Activated naive CD4-positive, alpha-beta T cell (primary cell): ENCODE measurements around the gene DUOX2.
"Not testable (repeated sequence)": the region's sequence is repeated elsewhere in the genome, so short reads cannot be mapped to it uniquely, and the experiment has no call there.

Experiments used
- DNase-seq, 4 experiments: peaks; one replicate each; lab custom pipeline; 2025; lab: John Stamatoyannopoulos, UW

The DUOX2 gene

DNA sequence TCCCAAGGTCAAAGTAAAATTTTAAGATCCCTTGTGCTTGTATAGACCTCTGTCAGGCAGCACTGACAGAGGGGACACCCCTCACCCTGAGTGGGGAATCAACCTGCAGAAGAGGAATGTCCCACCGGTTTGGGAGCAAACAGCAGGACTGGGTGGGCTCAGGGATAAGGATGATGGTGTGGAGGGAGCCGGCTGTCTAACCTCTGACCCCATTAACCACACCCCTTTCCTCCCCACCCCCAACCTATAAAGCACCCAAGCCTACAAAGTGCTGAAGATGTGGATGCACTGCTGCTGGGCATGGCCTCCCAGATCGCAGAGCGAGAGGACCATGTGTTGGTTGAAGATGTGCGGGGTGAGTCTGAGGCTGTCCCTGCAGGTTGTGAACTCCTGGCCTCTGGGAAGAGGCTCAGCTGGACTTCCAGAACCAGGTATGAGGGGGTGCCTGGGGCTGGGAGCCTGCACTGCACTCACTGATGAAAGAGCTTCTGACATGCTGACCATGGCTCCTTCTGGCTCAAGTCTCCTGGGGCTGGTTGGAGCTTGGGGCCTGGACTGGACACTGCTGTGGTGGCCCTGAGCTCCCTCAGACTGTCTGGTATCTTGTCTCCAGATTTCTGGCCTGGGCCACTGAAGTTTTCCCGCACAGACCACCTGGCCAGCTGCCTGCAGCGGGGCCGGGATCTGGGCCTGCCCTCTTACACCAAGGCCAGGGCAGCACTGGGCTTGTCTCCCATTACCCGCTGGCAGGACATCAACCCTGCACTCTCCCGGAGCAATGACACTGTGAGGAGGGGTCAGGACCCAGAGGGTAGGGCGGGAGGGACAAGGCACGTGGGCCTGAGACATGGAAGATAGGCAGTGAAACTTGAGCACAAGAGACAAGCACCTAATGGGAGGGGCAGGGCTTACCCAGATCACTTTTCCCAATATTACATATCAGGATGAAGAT, 25.1 kb upstream of the DUOX2 start:
- DNase-seq: no peak

DNA sequence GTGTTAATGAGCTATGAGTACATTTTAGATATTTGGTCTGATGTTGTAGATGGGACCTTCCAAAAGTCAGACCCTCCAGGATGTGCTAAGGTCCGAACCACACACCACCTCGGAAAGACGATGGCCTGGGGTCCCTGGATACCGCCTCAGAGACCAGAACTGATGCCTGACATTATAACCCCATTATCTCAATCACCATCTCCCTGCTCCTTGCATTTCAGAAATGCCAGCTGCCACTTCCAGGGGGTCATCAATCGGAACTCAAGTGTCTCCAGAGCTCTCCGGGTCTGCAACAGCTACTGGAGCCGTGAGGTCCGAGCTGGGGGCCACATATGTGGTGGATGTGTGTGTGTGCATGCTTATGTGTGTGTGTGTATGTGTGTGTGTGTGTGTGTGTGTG, 23.7 kb upstream of the DUOX2 start:
- no peak for DNase-seq

DNA sequence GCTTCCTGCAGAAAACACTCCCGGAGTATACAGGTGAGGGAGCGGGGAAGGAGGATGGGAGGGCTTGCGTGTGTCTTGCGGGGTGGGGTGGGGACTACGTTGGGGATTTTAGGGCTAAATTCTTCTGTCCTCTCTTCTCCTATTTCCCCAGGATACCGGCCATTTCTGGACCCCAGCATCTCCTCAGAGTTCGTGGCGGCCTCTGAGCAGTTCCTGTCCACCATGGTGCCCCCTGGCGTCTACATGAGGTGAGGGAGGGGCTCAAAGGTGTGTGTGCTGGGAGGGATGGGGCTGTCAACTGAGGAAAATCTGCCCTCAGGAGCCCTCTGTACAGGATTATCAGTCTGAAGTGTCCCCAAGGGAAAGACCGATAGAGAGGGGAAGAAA, 22.4 kb upstream of the DUOX2 start:
- DNase-seq: no peak

DNA sequence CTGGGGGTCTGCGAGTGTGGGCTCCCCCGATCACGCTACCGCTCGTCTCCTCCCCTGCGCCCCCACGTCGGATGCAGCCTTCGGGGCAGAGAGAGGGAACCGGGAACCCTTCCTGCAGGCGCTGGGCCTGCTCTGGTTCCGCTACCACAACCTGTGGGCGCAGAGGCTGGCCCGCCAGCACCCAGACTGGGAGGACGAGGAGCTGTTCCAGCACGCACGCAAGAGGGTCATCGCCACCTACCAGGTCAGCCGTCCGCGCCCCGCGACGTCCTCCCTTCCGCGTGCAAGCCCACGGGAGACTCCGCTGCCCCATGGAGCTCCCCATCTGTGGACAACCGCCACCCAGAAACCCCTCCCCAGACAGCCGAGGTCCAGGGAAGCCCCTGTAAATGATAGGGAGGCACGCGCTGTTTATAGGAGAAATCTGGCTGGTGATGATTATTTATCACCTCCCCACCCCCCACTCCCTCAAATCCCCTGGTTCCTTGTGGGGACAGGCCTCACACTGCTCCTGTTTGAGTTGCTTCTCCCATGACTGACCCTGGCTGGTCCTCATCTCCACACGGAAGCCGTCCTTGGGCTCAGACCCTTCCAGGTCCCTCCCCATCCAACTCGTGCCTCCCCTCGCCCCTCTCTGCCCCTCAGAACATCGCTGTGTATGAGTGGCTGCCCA, 21.9 kb upstream of the DUOX2 start:
- DNase-seq: not testable (repeated sequence)

DNA sequence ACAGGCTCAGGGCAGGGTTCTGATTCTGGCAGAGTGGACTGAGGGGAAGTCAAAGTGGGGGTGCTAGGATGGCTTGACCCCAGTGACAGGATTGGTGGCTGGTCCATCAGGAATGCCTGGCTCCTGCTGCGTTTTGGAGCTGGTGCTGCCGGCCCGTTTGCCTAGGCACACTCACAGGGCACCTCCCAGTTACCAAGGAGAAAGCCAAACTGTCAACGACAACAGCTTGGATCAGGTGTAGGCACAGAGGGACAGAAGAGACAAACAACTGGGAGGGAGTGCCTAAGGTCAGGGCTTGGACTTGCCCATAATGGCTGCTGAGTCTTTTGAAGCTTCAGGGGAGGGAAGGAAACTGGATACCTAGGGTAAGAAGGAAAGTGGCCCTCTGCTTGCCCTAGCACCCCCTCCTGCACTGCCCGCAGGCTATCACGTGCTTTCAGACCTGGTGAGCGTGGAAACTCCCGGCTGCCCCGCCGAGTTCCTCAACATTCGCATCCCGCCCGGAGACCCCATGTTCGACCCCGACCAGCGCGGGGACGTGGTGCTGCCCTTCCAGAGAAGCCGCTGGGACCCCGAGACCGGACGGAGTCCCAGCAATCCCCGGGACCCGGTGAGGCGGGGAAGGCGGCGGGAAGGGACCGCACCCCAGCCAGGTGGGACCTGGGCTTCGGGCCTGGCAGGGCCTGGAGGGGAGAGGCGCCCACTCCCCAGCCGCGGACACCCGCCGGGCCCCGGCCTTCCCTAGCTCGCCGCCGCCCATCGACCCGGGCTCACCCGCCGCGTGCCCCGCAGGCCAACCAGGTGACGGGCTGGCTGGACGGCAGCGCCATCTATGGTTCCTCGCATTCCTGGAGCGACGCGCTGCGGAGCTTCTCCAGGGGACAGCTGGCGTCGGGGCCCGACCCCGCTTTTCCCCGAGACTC, 21.0 kb upstream of the DUOX2 start:
- DNase-seq: no peak

DNA sequence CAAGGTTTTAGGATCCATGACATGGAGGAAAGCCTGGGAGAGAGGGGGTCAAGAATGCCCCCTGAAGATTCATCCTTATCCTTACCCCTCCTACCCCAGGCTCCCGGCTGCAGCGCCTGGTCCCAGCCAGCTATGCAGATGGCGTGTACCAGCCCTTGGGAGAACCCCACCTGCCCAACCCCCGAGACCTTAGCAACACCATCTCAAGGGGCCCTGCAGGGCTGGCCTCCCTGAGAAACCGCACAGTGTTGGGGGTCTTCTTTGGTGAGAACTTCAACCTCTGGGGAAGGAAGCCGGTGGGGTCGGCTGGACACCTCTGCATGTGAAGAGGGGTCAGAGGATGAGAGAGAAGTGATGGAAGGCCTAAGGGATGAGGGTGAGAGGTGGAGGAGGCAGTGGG, 20.1 kb upstream of the DUOX2 start:
- no peak for DNase-seq

DNA sequence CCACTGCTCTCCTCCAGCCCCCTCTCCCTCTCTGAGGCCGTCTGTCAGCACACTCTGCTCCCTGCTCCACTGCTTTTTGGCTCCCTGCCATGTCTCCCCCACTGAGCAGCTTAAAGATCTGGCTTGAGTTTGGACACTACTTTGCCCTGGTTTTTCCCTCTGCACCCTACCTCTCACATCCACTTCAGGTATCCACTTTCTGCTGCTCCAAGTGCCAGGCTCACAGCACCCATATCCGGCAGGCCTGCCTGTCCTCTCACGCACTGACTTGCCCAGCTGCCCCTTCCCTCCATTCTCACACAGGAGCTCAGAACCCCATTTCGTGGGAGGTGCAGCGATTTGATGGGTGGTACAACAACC, 19.6 kb upstream of the DUOX2 start:
- no peak for DNase-seq

DNA sequence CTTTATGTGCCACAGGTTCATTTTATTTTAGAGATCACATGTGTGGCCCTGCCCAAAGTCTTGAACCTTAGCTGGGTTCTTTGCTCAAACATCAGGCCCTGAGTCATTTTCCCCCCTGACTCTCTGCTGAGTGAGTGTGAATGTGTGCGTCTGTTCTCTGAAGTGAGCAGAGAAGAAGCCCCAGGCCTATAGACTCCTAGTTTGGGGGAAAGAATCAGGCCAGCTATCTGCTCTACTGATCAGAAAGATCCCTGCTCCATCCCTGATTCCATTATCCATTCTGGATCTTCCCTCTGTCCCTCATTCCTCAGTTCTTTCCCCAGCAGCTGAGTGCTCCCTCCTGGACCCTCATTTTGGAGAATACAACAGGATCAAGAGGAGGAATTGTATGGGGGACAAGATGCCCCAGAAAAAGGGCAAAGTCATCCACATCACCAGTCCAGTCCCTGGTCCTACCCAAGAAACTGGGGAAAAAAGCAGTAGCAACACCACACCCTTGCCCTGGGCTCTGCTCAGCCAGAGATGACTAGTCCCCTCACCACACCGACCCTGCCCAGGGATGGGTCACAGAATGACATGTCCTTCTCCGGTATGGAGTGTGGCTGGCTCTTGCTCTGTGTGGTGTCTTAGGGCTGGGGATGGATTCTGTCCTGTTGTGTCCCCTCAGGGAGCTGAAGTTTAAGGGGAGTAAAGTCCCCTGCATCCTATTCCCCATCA, 19.0 kb upstream of the DUOX2 start:
- DNase-seq: no peak

DNA sequence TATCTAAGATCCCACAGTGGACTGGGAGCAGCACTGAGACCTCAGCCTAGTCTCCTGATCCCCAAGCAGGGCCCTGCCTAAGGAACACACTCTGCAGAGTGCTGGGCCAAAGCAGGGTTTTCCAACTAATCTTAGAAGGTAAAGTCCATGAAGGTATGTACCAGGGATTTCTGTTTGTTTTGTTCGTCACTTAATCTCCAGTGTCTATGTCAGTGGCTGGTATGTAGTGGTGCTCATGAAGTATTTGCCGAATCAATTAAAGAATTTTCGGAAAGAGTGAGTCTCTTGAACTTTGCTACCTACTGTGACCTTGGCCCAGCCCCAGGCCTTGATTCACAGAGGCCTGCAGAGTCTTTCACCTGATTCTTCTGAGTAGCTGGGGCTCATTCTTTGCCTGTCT, 17.5 kb upstream of the DUOX2 start:
- no peak for DNase-seq

DNA sequence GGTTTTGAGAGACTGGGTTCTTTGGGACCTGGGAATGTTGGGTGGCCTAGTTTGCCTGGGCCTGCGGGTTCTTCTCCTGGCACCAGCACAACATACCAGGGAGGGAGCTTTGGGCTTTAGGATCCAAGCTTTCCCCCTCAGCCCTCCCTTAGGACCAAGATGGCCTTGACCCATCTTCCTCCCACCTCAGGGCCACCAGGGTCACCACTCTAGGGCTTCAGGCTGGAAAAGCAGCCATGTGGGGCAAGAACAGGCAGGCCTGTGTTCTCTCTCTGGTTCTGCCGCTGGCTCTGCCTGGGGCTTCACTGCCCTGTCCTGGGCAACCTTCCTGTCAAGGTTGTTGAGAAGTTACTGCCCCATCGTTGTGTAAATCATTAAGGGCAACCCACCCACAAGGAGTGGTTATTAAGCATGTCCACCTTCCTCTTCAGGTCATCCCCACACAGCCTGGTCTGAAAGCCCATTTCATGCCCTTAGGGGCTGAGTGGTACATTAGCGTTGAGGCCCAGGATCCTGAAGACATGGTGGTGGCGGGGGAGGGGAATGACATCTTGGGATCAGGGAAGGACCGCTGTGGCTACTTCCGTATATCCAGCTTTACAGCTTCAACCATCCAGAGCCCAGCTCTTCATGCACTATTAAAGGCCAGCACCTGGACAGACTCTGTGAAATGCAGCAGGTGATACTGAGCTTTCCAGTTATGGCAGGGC, 16.5 kb upstream of the DUOX2 start:
- no peak for DNase-seq

DNA sequence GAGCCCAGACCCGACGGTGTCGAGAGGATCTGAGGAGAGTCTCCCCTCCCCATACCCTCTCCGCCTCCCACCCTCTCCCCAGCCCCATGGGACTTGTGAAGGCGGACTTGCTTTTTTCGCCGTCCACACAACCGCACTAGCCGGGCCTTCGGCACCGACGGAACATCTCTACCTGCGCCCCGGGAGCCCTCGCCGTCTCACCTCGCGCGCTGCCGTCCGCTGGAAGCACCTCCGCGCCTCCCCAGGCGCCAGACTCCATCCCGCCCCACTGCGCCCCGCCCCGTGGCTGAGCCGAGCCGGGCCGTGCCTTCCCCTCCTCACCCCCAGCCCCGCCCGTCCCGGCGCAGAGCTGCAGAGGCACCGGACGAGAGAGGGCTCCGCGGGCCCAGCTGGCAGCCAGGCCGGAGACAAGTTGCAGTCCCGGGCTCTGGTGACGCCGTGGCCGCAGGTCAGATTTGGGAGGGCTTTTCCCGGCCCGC, 15.7 kb upstream of the DUOX2 start, which contains the start of the genes DUOX1 and DUOXA1:
Gene DUOX1 (plus strand): TSS at position 344 of the 479 bp plus-strand sequence. CDS start 1,973 bp downstream, outside the sequence.
Gene DUOXA1 (minus strand): TSS at position 229 of the 479 bp plus-strand sequence. CDS start 6,865 bp downstream, outside the sequence.
- DNase-seq: peak in 1 of 4 experiments; percentile 32

DNA sequence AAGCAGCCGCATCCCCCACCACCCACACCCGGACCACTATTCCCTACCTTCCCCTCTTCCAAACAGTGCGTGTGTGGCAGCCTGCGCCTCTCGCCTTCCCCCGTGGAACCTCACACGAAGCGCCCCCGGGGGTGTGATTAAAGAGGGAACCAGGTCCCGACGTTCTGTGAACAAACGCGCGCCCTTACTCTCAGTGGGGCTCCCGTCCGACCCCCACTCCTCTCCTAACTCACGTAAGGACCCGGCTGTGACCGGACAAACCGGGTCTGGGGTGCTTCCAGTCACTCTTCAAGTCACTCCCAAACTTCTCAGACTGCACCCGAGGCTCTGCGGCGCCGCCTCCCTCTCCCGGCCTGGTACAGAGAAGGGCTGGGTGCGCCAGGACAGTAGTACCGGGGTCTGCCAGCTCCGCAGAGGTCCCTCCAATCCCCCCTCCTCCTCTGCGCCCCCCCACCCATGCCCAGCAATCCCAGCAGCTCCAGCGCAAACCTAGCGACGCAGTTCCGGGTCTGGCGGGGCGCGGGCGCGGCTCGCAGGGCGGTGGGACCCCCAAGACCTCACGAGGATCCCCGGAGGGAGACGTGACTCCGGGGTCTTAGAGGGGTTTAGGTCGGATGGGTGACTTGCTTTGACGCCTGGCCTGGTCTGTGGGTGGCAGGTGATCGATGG, 15.1 kb upstream of the DUOX2 start:
- no peak for DNase-seq

DNA sequence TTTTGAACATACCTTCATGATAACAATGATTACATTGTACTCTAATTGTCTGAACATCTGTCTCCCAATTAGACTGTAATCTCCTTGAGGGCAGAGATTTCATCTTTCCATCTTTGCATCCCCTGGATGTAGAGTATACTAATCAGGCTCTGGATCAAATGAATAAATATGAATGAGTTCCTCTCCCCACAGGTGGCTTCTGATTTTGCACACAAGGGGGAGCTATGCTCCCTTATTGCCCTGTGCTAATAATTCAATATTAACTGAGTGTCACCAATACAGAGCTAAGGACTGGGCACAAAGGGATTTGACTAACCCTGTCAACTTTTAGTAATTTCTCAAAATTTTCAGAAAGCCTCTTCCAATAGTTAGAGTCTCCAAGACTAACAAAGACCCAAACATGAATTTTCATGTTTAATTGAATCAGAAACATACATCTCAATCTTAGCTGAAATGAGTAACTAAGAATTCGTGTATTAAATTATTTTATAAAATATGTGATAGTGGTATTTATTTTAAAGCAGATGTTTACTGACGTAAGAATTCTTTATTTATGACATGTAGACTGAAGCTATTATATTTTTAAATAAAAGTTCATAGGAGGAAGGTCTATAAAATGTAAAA, 12.7 kb upstream of the DUOX2 start:
- peak in 1 of 4 experiments; percentile 10 for DNase-seq

DNA sequence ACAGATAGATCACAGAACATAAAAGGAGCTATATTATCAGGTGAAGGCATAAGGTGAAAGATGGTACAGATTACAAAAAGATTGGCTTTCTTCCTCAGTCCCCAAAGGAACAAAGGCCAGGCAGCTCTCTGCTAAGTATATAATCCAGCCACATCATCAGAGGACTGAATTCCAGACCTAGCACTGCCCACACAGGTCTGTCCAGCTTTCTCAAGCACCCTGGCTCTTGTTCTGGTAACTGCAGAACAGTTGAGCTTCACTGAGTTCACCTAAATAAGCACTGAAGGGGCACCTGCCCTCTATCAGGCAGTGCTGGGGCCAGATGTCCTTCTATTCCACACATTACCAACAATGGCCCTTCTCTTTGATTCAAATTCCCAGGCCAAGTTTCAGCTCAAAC, 9.4 kb upstream of the DUOX2 start:
- DNase-seq: no peak

DNA sequence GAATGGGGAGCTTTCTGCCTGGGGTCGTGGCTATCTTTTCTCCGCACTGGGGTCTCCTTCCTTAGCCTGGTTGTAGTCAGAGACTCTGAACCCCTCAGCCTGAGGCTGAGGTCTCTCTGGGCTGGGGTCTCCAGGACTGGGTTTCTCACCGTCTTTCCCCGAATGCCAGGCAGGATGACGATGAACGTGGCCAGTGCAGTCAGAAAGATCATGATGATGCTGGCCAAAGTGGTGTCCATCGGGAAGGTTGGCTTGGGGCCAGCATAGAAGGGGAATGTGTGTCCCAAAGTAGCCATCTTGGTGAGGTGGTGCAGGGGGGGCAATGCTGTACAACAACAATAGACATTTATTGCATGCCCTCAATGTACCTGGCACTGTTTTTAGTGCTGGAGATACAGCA, 8.7 kb upstream of the DUOX2 start:
- no peak for DNase-seq

DNA sequence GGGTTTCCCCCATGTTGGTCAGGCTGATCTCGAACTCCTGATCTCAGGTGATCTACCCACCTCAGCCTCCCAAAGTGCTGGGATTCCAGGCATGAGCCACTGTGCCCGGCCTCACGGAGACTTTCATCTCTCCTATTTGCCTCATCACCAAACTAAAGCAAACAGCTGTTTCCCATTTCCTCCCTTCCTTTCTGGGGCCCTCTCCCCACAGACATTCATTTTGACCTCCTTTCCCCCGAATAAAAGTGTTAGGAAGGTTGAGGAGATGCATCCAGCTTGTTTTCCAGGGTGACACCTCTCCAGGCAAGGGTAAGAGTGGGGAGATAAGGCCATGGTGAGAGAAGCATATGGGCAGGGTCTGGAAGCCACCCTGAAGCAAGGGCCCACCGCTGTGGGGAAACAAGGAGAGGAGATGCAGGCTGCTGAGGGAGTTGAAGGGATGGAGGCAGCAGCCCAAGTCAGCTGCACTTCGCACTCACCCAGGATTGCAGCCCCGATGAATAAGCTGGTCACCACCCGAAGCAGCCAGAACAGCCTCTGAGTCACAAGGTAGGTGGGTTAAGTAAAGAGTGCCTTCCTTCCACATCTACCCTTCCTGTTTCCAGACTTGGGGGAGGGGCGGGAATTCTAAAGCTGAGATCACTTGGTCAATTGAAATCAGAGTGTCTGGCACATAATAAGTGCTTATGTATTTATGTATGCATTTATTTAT, 7.9 kb upstream of the DUOX2 start:
- no peak for DNase-seq

DNA sequence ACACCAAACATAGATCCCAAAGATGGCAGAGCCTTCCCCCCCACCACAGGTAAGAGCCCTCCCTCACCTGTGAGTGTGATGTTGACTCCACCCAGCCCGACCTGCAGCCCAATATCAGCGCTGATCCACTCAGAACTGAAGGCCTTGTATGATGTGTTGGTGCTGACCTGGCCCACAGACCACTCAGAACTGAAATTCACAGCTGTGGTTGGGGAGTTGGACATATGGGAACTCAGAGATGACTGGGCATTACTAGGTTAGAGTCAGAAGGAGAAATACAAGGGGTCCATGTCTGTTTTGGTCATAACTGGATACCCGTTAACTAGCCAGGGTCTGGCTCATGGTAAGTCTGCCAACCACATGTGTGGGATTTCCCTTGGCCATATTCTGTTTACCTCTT, 7.0 kb upstream of the DUOX2 start:
- DNase-seq: no peak

DNA sequence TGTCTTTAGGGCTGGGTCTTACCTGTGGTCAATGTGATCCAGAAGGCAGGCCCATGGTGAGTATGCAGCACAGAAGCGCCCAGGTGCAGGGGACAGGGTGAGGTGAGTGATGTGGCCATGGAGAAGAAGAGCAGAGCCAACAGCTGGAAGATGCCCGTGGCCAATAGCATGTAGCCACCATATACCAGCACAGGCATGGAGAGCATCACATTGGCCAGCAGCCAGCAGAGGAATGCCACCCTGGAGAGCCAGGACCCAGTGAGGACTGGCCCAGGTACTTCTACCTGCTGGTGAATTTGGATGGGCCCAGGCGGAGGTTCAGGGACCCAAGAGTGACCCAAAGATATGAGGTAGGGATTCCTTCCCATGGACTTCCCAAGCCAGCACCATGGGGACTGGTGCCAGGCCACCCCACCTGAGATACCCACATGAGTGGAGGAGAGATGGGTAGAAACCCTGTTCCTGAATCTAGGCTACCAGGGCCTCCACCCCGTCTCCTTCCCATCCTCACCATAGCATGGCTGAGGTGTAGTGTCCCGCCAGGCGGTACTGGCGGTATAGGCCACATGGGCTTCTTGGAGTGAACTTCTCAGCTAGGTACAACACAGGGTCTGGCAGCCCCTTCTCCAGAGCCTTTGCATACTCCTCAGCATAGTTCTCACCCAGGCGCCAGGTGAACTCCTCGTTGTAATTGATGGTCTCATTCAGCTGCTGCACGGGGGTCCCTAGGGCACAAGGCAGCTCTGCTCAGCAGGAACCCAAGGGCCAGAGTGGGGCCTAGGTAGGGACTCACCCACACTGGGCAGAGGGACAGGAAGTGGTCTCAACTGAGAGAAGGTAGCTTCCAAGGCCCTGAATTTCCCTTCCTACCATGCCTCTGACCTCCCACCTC, 6.4 kb upstream of the DUOX2 start:
- no peak for DNase-seq
